NT2/D1 (cell line): ENCODE data around the gene SURF4.
"Not testable (repeated sequence)": the region's sequence is repeated elsewhere in the genome, so short reads cannot be mapped to it uniquely, and the experiment has no call there.

Source experiments
- DNase-seq: peaks from one replicate; pipeline ENCODE4 v3.0.0-alpha.2; 2011; ENCODE audit warnings: low read depth, low spot score
- H3K27me3 ChIP-seq: 2 replicates; pipeline ENCODE4 v1.6.0; 2011; ENCODE audit warnings: mild to moderate bottlenecking; ENCODE audit not compliant: insufficient read length, insufficient read depth
- H3K36me3 ChIP-seq: 2 replicates; pipeline ENCODE4 v1.6.1; 2011; ENCODE audit warnings: mild to moderate bottlenecking, low read length, mixed read lengths; ENCODE audit not compliant: insufficient read depth, insufficient read length
- H3K4me1 ChIP-seq: 2 replicates; pipeline ENCODE4 v1.5.1; 2011; ENCODE audit not compliant: insufficient read depth, insufficient read length
- H3K4me3 ChIP-seq: 2 replicates; pipeline ENCODE4 v1.5.1; 2011; ENCODE audit warnings: low read depth; ENCODE audit not compliant: insufficient read length
- H3K9ac ChIP-seq: 2 replicates; pipeline ENCODE4 v1.6.0; 2011; ENCODE audit warnings: low read depth; ENCODE audit not compliant: insufficient read length
- H3K9me3 ChIP-seq: 2 replicates; pipeline ENCODE4 v1.5.1; 2011; ENCODE audit warnings: mild to moderate bottlenecking, low read length; ENCODE audit not compliant: insufficient read depth
- SUZ12 ChIP-seq: IDR thresholded peaks from 2 replicates; pipeline ENCODE4 v1.6.1; 2011; ENCODE audit not compliant: insufficient read length, insufficient read depth; ENCODE audit errors: extremely low read depth
- YY1 ChIP-seq: IDR thresholded peaks from 2 replicates; pipeline ENCODE4 v1.6.1; 2011; ENCODE audit not compliant: insufficient read length, insufficient read depth
- ZNF274 ChIP-seq: IDR thresholded peaks from 2 replicates; pipeline ENCODE4 v1.6.1; 2011; ENCODE audit warnings: mild to moderate bottlenecking, low read depth, low read length

Gene SURF4

DNA sequence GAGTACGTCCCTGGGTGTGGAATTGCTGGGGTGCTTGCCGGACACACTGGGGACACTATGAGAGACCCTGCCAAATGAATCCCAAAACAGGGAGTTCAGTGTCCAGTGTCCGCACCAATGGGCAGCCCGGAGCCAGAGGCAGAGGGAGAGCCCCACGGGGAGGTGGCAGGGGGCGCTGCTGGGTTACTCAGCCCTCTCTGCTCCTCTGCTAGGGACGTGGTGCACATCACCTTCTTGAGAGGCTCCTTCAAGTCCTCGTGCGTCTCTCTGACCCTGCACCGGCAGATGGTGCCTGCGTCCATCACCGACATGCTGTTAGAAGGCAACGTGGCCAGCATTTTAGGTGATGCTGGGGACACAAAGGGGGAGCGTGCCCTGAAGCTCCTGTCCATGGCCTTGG is 21.1 kb upstream of the SURF4 start:
- Histone ChIP-seq H3K4me3 (no peak overlapping the region), H3K36me3 (peaks cover 16% of the 10 kb centered on the region), H3K27me3 (no peaks in the 10 kb centered on the region), H3K9ac (no peak overlapping the region), H3K4me1 (peaks cover 4% of the 10 kb centered on the region), H3K9me3 (no peaks in the 10 kb centered on the region)
- no peak for TF ChIP-seq SUZ12
- no peak for TF ChIP-seq ZNF274
- TF ChIP-seq YY1, result no peak
- DNase-seq, result peak; percentile 23

DNA sequence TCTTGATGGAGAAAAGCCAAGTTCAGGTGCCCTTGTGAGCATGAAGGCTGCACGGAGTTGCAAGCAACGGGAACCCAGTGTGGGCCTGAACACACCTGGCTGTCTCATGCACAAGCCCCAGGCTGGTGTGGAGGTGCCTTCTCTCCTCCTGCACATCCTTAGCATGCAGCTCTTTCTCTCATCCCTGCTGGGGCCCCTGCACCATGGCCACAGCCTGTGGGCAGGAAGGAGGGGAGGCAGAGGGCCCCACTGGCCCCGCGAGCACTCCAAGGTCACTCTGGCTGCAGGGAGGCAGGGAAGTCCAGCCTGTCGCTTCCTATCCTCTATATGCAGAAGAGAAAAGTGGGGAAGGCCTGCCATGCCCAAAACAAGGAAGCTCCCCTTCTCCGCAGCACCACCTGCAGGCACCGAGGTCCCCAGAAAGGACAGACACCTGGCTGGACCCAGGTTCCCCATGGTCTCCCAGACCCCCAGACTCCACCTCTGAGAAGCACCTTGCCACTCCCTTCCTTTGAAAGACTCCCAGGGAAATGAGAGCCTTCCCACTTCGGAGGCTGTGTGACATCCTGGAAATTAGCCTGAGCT is 18.9 kb upstream of the SURF4 start:
- TF ChIP-seq ZNF274 (no peak), SUZ12 (no peak)
- Histone ChIP-seq H3K27me3 (no peaks in the 10 kb centered on the region), H3K4me3 (no peak overlapping the region), H3K9ac (no peak overlapping the region), H3K4me1 (peaks cover 4% of the 10 kb centered on the region), H3K9me3 (peaks cover 8% of the 10 kb centered on the region; the same call in 1 of the 2 replicates), H3K36me3 (no peaks in the 10 kb centered on the region)
- DNase-seq, result no peak

DNA sequence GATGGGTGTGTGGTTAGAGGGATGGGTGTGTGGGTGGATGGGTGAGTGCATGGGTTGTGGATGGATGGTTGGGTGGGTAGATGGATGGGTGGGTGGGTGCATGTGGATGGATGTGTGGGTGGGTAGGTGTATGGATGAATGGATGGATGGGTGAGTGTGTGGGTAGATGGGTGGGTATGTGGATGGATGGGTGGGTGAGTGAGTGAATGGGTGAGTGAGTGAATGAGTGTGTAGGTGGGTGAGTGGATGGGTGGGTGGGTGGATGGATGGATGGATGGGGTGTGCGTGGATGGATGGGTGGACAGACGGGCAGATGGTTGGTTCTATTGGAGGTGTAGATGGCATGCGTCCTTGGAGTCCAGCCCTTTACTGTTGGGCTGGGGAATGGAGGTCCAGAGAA is 17.5 kb upstream of the SURF4 start:
- TF ChIP-seq ZNF274, result no peak
- TF ChIP-seq YY1, result no peak
- TF ChIP-seq SUZ12, result no peak
- H3K4me3 ChIP-seq, result no peak overlapping the region

DNA sequence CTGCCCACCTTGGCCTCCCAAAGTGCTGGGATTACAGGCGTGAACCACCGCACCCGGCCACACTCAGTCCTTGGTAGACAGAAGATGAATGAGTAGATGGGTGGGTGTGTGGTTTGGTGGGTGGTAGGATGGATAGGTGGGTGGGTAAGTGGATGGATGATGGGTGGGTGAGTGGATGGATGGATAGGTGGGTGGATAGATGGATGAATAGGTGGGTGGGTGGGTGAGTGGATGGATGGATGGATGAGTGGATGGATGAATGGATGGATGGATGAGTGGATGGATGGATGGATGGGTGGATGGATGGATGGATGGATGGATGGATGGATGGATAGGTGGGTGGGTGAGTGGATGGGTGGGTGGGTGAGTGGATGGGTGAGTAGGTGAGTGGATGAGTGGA is 16.4 kb upstream of the SURF4 start:
- not testable (repeated sequence) for H3K4me3 ChIP-seq, H3K36me3 ChIP-seq, H3K9ac ChIP-seq, H3K4me1 ChIP-seq, H3K27me3 ChIP-seq, H3K9me3 ChIP-seq, DNase-seq

More for the DNA sequence above, 17.5 kb upstream of the SURF4 start:
- Histone ChIP-seq H3K27me3 (no peaks in the 10 kb centered on the region), H3K9me3 (peaks cover 8% of the 10 kb centered on the region; the same call in 1 of the 2 replicates), H3K36me3 (no peaks in the 10 kb centered on the region), H3K4me1 (peaks cover 4% of the 10 kb centered on the region), H3K9ac (no peak overlapping the region)
- DNase-seq, result no peak

DNA sequence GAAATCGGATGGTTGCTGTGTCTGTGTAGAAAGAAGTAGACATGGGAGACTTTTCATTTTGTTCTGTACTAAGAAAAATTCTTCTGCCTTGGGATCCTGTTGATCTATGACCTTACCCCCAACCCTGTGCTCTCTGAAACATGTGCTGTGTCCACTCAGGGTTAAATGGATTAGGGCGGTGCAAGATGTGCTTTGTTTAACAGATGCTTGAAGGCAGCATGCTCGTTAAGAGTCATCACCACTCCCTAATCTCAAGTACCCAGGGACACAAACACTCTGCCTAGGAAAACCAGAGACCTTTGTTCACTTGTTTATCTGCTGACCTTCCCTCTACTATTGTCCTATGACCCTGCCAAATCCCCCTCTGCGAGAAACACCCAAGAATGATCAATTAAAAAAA is 15.6 kb upstream of the SURF4 start:
- not testable (repeated sequence) for H3K27me3 ChIP-seq

DNA sequence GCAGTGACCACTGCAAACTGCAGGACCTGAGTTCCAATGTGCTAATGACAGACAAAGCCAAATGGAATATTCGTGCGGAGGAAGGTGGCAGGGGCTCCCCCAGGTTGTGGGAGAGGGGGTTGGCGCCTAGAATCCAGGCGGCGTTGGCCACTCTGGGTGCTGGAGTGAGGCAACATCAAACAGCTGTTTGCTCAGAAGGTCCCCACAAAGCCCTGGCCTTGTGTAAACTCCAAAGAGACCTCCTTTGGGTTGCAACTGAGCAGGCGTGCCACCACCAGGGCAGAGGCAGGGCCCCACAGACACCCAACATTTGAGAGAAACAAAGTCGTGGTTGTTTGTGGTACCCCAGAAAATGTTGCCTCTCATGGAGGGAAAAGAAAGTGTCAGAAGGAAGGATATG is 14.9 kb upstream of the SURF4 start:
- no peak for DNase-seq
- Histone ChIP-seq H3K9ac (no peak overlapping the region), H3K9me3 (peaks cover 8% of the 10 kb centered on the region; the same call in 1 of the 2 replicates), H3K36me3 (no peaks in the 10 kb centered on the region), H3K27me3 (no peaks in the 10 kb centered on the region), H3K4me3 (no peak overlapping the region), H3K4me1 (peaks cover 4% of the 10 kb centered on the region)
- TF ChIP-seq ZNF274 (no peak), SUZ12 (no peak), YY1 (no peak)

More for the DNA sequence above, 15.6 kb upstream of the SURF4 start:
- not testable (repeated sequence) for DNase-seq, H3K9me3 ChIP-seq, H3K9ac ChIP-seq, H3K4me1 ChIP-seq, H3K36me3 ChIP-seq, H3K4me3 ChIP-seq

DNA sequence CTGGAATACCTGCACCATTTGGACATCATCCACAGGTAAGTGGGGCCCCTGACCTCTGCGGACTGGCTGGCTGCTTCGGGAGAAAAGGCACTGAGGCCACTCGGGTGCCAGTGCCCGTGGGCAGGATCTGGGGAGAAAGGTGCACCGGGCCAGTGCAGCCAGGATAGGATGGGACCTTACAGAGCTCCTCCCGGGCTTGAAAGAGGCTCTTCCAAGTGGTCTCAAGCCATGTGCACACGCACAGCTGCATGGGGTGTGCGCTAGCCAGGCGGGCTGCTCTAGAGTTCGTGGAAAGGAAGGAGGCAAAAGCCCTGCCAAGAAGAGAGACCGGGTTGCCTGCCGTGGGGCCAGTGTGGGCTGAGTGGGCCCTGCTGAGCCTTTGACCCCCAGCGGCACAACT is 13.7 kb upstream of the SURF4 start:
- no peaks in the 10 kb centered on the region for H3K27me3 ChIP-seq
- TF ChIP-seq SUZ12 (no peak), YY1 (no peak), ZNF274 (no peak)
- no peak for DNase-seq
- H3K4me3 ChIP-seq, result no peak overlapping the region
- H3K4me1 ChIP-seq, result peaks cover 2% of the 10 kb centered on the region
- peaks cover 8% of the 10 kb centered on the region; the same call in 1 of the 2 replicates for H3K9me3 ChIP-seq
- no peaks in the 10 kb centered on the region for H3K36me3 ChIP-seq
- no peak overlapping the region for H3K9ac ChIP-seq

DNA sequence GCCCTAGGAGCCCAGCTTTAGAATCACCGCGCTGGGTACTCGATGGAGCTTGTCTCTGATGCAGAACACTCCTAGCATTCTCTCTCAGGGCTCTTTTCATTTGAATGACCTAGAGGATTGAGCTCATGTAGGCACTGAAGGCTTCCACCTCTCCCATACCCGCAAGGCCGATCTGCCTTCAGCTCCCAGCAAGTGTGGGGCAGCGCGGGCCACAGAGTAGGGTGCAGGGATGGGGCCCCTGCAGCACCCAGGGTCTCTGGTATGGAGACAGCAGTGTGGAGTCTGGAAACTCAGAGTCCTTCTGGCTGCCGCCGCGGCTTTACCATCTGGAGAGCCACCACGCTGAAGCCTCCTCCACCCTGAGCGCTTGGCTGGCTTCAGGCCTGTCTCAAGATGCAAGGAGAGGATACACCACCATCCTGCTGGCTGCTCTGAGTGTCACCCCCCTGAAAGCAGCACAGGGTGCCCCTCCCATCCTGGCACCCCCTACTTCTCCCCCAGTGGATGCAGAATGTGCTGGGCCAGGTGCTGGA is 13.2 kb upstream of the SURF4 start:
- TF ChIP-seq ZNF274 (no peak), SUZ12 (no peak), YY1 (no peak)
- H3K27me3 ChIP-seq, result no peaks in the 10 kb centered on the region
- no peak for DNase-seq
- peaks cover 8% of the 10 kb centered on the region; the same call in 1 of the 2 replicates for H3K9me3 ChIP-seq
- no peak overlapping the region for H3K4me3 ChIP-seq
- no peaks in the 10 kb centered on the region for H3K4me1 ChIP-seq
- H3K9ac ChIP-seq, result no peak overlapping the region
- H3K36me3 ChIP-seq, result no peaks in the 10 kb centered on the region
